Measurements from ENCODE around the gene TNFSF12.

TNFSF12 gene

DNA sequence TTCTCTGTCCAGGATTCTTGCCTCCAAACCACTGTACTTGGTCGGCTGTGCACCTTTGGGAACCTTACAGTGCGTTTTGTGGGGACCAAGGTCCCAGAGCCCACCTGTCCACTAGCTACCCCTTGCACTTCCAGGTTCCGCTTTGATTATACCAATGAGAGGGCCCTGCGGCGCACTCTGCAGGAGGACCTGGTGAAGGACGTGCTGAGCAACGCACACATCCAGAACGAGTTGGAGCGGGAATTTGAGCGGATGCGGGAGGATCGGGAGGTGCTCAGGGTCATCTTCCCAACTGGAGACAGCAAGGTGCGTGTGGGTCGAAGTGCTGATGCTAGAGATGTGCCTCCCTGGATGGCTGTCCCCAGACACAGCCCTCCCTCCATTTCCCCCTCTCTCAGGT lies 45.9 kb upstream of the TNFSF12 start:
- Histone ChIP-seq H3K14ac (ENCODE audit: low read length) (no peak overlapping the region), H3K4me3 (ENCODE audit: low read depth, low read length) (no peak overlapping the region), H2BK120ac (ENCODE audit: insufficient read depth, low read length, poor library complexity) (no peak overlapping the region), H4K12ac (ENCODE audit: low read depth, low read length) (no peak overlapping the region), H2BK12ac (ENCODE audit: low read length) (no peak overlapping the region), H3K18ac (ENCODE audit: low read length) (no peak overlapping the region), H3K27ac (ENCODE audit: low read depth, low read length) (no peak overlapping the region), H3K9me3 (ENCODE audit: insufficient read depth, low read depth, low read length) (peaks cover 2% of the 10 kb centered on the region), H3K27me3 (ENCODE audit: insufficient read depth, low read length) (no peaks in the 10 kb centered on the region), H3K79me1 (ENCODE audit: low read length) (no peaks in the 10 kb centered on the region), H3K36me3 (ENCODE audit: control insufficient read depth in 1 of 2, insufficient read depth in 2 of 2, low read length in 2 of 2) (peaks cover 62 to 79% of the 10 kb centered on the region in 2 experiments), H4K8ac (ENCODE audit: low read depth, low read length) (no peak overlapping the region), H3K4me2 (ENCODE audit: low read length) (no peak overlapping the region), H4K91ac (ENCODE audit: low read depth, low read length) (no peak overlapping the region), H3K23ac (ENCODE audit: low read length) (no peak overlapping the region), H3K4me1 (ENCODE audit: control insufficient read depth in 1 of 2, insufficient read depth in 2 of 2, low read length in 2 of 2) (no peaks in the 10 kb centered on the region), H2BK5ac (ENCODE audit: low read depth, low read length, poor library complexity) (no peak overlapping the region), H2AK5ac (ENCODE audit: low read length) (no peak overlapping the region), H3K9ac (ENCODE audit: low read length) (no peak overlapping the region), H3K79me2 (ENCODE audit: control insufficient read depth, insufficient read depth, low read length, poor library complexity) (no peaks in the 10 kb centered on the region), H2AFZ (ENCODE audit: insufficient read depth, low read length, poor library complexity) (no peak overlapping the region), H3K4ac (ENCODE audit: low read depth, low read length) (no peak overlapping the region)
- no CpG with 5 or more reads among the region's 14 CpGs for WGBS (ENCODE audit: extremely low coverage, insufficient coverage, insufficient read length)
- DNase-seq: no peak

DNA sequence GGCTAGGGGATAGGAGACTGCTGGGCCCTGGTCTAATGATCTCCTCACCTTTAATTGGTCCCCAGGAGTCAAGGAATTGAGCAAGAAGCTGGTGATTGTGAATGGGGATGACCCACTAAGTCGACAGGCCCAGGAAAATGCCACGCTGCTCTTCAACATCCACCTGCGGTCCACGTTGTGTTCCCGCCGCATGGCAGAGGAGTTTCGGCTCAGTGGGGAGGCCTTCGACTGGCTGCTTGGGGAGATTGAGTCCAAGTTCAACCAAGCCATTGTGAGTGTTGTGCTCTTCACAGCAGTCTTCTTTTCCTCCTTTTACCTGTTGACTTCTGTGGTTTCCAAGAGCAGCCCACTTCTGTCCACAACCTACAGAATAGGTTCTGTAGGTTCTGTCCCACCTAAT lies 45.3 kb upstream of the TNFSF12 start:
- H3K4me2 ChIP-seq (ENCODE audit: low read length): no peak overlapping the region
- no peak overlapping the region for H2AK5ac ChIP-seq (ENCODE audit: low read length)
- peaks cover 64 to 79% of the 10 kb centered on the region in 2 experiments for H3K36me3 ChIP-seq (ENCODE audit: control insufficient read depth in 1 of 2, insufficient read depth in 2 of 2, low read length in 2 of 2)
- H3K4ac ChIP-seq (ENCODE audit: low read depth, low read length): no peak overlapping the region
- H4K8ac ChIP-seq (ENCODE audit: low read depth, low read length): no peak overlapping the region
- no peaks in the 10 kb centered on the region for H3K79me2 ChIP-seq (ENCODE audit: control insufficient read depth, insufficient read depth, low read length, poor library complexity)
- WGBS (ENCODE audit: extremely low coverage, insufficient coverage, insufficient read length): no CpG with 5 or more reads among the region's 8 CpGs
- H3K9ac ChIP-seq (ENCODE audit: low read length): no peak overlapping the region
- no peak overlapping the region for H3K4me3 ChIP-seq (ENCODE audit: low read depth, low read length)
- H2BK12ac ChIP-seq (ENCODE audit: low read length): no peak overlapping the region
- no peak for DNase-seq
- H3K23ac ChIP-seq (ENCODE audit: low read length): no peak overlapping the region
- H4K12ac ChIP-seq (ENCODE audit: low read depth, low read length): no peak overlapping the region
- H3K4me1 ChIP-seq (ENCODE audit: control insufficient read depth in 1 of 2, insufficient read depth in 2 of 2, low read length in 2 of 2): no peaks in the 10 kb centered on the region
- no peak overlapping the region for H3K14ac ChIP-seq (ENCODE audit: low read length)
- no peaks in the 10 kb centered on the region for H3K27me3 ChIP-seq (ENCODE audit: insufficient read depth, low read length)
- H2AFZ ChIP-seq (ENCODE audit: insufficient read depth, low read length, poor library complexity): no peak overlapping the region
- H3K79me1 ChIP-seq (ENCODE audit: low read length): no peaks in the 10 kb centered on the region
- H2BK120ac ChIP-seq (ENCODE audit: insufficient read depth, low read length, poor library complexity): no peak overlapping the region
- H4K91ac ChIP-seq (ENCODE audit: low read depth, low read length): no peak overlapping the region
- no peak overlapping the region for H2BK5ac ChIP-seq (ENCODE audit: low read depth, low read length, poor library complexity)
- no peak overlapping the region for H3K27ac ChIP-seq (ENCODE audit: low read depth, low read length)
- H3K9me3 ChIP-seq (ENCODE audit: insufficient read depth, low read depth, low read length): no peaks in the 10 kb centered on the region
- no peak overlapping the region for H3K18ac ChIP-seq (ENCODE audit: low read length)

DNA sequence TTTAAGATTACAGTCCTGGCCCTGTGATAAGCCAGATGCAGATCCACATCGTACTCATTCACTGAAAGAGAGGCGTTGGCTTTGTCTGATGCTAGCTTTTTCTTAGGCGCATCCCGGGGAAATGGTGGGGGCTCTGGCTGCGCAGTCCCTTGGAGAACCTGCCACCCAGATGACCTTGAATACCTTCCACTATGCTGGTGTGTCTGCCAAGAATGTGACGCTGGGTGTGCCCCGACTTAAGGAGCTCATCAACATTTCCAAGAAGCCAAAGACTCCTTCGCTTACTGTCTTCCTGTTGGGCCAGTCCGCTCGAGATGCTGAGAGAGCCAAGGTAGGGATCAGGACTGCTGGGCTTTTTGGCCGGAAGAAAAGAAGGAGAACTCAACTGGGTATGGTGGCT lies 40.7 kb upstream of the TNFSF12 start:
- no peak overlapping the region for H3K4me3 ChIP-seq (ENCODE audit: low read depth, low read length)
- H4K91ac ChIP-seq (ENCODE audit: low read depth, low read length): no peak overlapping the region
- H3K4ac ChIP-seq (ENCODE audit: low read depth, low read length): no peak overlapping the region
- H2AFZ ChIP-seq (ENCODE audit: insufficient read depth, low read length, poor library complexity): no peak overlapping the region
- H4K12ac ChIP-seq (ENCODE audit: low read depth, low read length): no peak overlapping the region
- H3K18ac ChIP-seq (ENCODE audit: low read length): no peak overlapping the region
- no peaks in the 10 kb centered on the region for H3K4me1 ChIP-seq (ENCODE audit: control insufficient read depth in 1 of 2, insufficient read depth in 2 of 2, low read length in 2 of 2)
- no peaks in the 10 kb centered on the region for H3K79me1 ChIP-seq (ENCODE audit: low read length)
- H3K9ac ChIP-seq (ENCODE audit: low read length): no peak overlapping the region
- no peaks in the 10 kb centered on the region for H3K79me2 ChIP-seq (ENCODE audit: control insufficient read depth, insufficient read depth, low read length, poor library complexity)
- no CpG with 5 or more reads among the region's 11 CpGs for WGBS (ENCODE audit: extremely low coverage, insufficient coverage, insufficient read length)
- H2BK12ac ChIP-seq (ENCODE audit: low read length): no peak overlapping the region
- no peak overlapping the region for H3K23ac ChIP-seq (ENCODE audit: low read length)
- H4K8ac ChIP-seq (ENCODE audit: low read depth, low read length): no peak overlapping the region
- H3K27me3 ChIP-seq (ENCODE audit: insufficient read depth, low read length): no peaks in the 10 kb centered on the region
- no peak overlapping the region for H3K4me2 ChIP-seq (ENCODE audit: low read length)
- no peak overlapping the region for H3K14ac ChIP-seq (ENCODE audit: low read length)
- no peak overlapping the region for H2BK120ac ChIP-seq (ENCODE audit: insufficient read depth, low read length, poor library complexity)
- H2AK5ac ChIP-seq (ENCODE audit: low read length): no peak overlapping the region
- no peak for DNase-seq
- H2BK5ac ChIP-seq (ENCODE audit: low read depth, low read length, poor library complexity): no peak overlapping the region
- peaks cover 2% of the 10 kb centered on the region for H3K9me3 ChIP-seq (ENCODE audit: insufficient read depth, low read depth, low read length)
- no peak overlapping the region for H3K27ac ChIP-seq (ENCODE audit: low read depth, low read length)
- H3K36me3 ChIP-seq (ENCODE audit: control insufficient read depth in 1 of 2, insufficient read depth in 2 of 2, low read length in 2 of 2): peaks cover 72 to 82% of the 10 kb centered on the region in 2 experiments

DNA sequence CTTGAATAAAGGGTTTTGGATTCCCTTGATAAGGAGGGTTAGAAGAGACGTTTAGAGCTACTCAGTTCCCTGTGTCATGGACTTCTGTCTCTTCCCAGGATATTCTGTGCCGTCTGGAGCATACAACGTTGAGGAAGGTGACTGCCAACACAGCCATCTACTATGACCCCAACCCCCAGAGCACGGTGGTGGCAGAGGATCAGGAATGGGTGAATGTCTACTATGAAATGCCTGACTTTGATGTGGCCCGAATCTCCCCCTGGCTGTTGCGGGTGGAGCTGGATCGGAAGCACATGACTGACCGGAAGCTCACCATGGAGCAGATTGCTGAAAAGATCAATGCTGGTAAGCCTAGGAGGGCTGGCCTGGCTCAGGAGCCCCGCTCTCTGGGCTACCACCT lies 40.0 kb upstream of the TNFSF12 start:
- no peak overlapping the region for H2BK120ac ChIP-seq (ENCODE audit: insufficient read depth, low read length, poor library complexity)
- H3K4me2 ChIP-seq (ENCODE audit: low read length): no peak overlapping the region
- no CpG with 5 or more reads among the region's 9 CpGs for WGBS (ENCODE audit: extremely low coverage, insufficient coverage, insufficient read length)
- H2AFZ ChIP-seq (ENCODE audit: insufficient read depth, low read length, poor library complexity): no peak overlapping the region
- no peak overlapping the region for H4K12ac ChIP-seq (ENCODE audit: low read depth, low read length)
- no peaks in the 10 kb centered on the region for H3K27me3 ChIP-seq (ENCODE audit: insufficient read depth, low read length)
- DNase-seq: no peak
- H2AK5ac ChIP-seq (ENCODE audit: low read length): no peak overlapping the region
- H3K9ac ChIP-seq (ENCODE audit: low read length): no peak overlapping the region
- no peak overlapping the region for H3K27ac ChIP-seq (ENCODE audit: low read depth, low read length)
- H3K4me3 ChIP-seq (ENCODE audit: low read depth, low read length): no peak overlapping the region
- H2BK5ac ChIP-seq (ENCODE audit: low read depth, low read length, poor library complexity): no peak overlapping the region
- H3K36me3 ChIP-seq (ENCODE audit: control insufficient read depth in 1 of 2, insufficient read depth in 2 of 2, low read length in 2 of 2): peaks cover 74 to 82% of the 10 kb centered on the region in 2 experiments
- no peak overlapping the region for H4K8ac ChIP-seq (ENCODE audit: low read depth, low read length)
- H4K91ac ChIP-seq (ENCODE audit: low read depth, low read length): no peak overlapping the region
- H2BK12ac ChIP-seq (ENCODE audit: low read length): no peak overlapping the region
- no peak overlapping the region for H3K23ac ChIP-seq (ENCODE audit: low read length)
- no peaks in the 10 kb centered on the region for H3K79me2 ChIP-seq (ENCODE audit: control insufficient read depth, insufficient read depth, low read length, poor library complexity)
- no peaks in the 10 kb centered on the region for H3K79me1 ChIP-seq (ENCODE audit: low read length)
- no peaks in the 10 kb centered on the region for H3K4me1 ChIP-seq (ENCODE audit: control insufficient read depth in 1 of 2, insufficient read depth in 2 of 2, low read length in 2 of 2)
- H3K14ac ChIP-seq (ENCODE audit: low read length): no peak overlapping the region
- H3K9me3 ChIP-seq (ENCODE audit: insufficient read depth, low read depth, low read length): peaks cover 2% of the 10 kb centered on the region
- no peak overlapping the region for H3K18ac ChIP-seq (ENCODE audit: low read length)
- no peak overlapping the region for H3K4ac ChIP-seq (ENCODE audit: low read depth, low read length)
